GM12878 (cell line): ENCODE results near the gene PLCD1. TPM values are rescaled to one million over a fixed set of nuclear protein-coding genes. Genes with fewer than 3 reads are reported as not detected.

ENCODE experiments used
- ATAC-seq: fragments of 200-7000 bp; cut with Tn5 transposase; 3 replicates; pipeline ENCODE4 v1.9.1; 2020; ENCODE audit warnings: mild to moderate bottlenecking, moderate library complexity
- BruUV-seq: library from RNA; stranded (reverse); fragments of 400-500 nt; replicated peaks from 2 replicates; lab custom pipeline; 2021; lab: Mats Ljungman, UMichigan
- CTCF ChIA-PET: fragments of 300-600 bp; sonication (Branson Sonifier 250); formaldehyde crosslinking; extraction: SDS; loops from one replicate; lab custom pipeline; 2021; ENCODE audit warnings: inconsistent platforms; lab: Yijun Ruan, JAX
- POLR2A ChIA-PET: fragments of 350-600 bp; formaldehyde crosslinking; extraction: SDS; loops from one replicate; lab custom pipeline; 2021; ENCODE audit warnings: inconsistent platforms; lab: Charles Lee
- RAD21 ChIA-PET: fragments of 300-600 bp; sonication (Branson Sonifier 250); formaldehyde crosslinking; loops from one replicate; lab custom pipeline; 2023; ENCODE audit warnings: antibody characterized with exemption; ENCODE audit not compliant: unreplicated experiment; lab: Charles Lee
- SMC1A ChIA-PET: fragments of 300-600 bp; sonication (Branson Sonifier 250); formaldehyde crosslinking; loops from one replicate; lab custom pipeline; 2023; ENCODE audit not compliant: unreplicated experiment, uncharacterized antibody; lab: Charles Lee
- DNase-seq: peaks from one replicate; pipeline ENCODE4 v3.0.0-alpha.2; 2011; ENCODE audit warnings: low read depth, low spot score
- FAIRE-seq: peaks from 3 replicates; lab custom pipeline; 2011; peaks lifted over from hg19 to GRCh38; lab: Jason Lieb, UNC
- H2AFZ ChIP-seq: 2 replicates; pipeline ENCODE4 v1.6.0; 2011; ENCODE audit warnings: low read depth, low read length, control low read depth; ENCODE audit not compliant: control insufficient read depth
- H3K27ac ChIP-seq: 2 replicates; pipeline ENCODE4 v1.5.1; 2011; ENCODE audit warnings: control low read depth; ENCODE audit not compliant: control insufficient read depth, insufficient read depth
- H3K27me3 ChIP-seq, 2 experiments: replicated peaks in 1 of 2; 2 replicates each; pipeline versions ENCODE4 v1.6.0 to v1.6.1; 2011; ENCODE audit warnings: low read length in 1 of 2; ENCODE audit not compliant: control insufficient read depth in 2 of 2, insufficient read depth in 2 of 2
- H3K36me3 ChIP-seq, 2 experiments: 2 replicates each; pipeline ENCODE4 v1.5.1; 2011; ENCODE audit warnings: low read length in 1 of 2; ENCODE audit not compliant: control insufficient read depth in 2 of 2, insufficient read depth in 2 of 2
- H3K4me1 ChIP-seq: 2 replicates; pipeline ENCODE4 v1.6.1; 2011; ENCODE audit warnings: mild to moderate bottlenecking, low read length, moderate library complexity, mixed read lengths; ENCODE audit not compliant: control insufficient read depth, insufficient read depth
- H3K4me2 ChIP-seq: 2 replicates; pipeline ENCODE4 v1.6.0; 2011; ENCODE audit warnings: control low read depth; ENCODE audit not compliant: control insufficient read depth, insufficient read depth
- H3K4me3 ChIP-seq: fragments of 200-600 bp; sonication (generic); 2 replicates; pipeline ENCODE4 v1.5.1; 2016
- H3K79me2 ChIP-seq: 2 replicates; pipeline ENCODE4 v1.6.0; 2011; ENCODE audit warnings: low read length; ENCODE audit not compliant: control insufficient read depth, insufficient read depth
- H3K9ac ChIP-seq: 2 replicates; pipeline ENCODE4 v1.8.0; 2011; ENCODE audit warnings: low read length, control low read depth, mixed read lengths; ENCODE audit not compliant: control insufficient read depth, insufficient read depth
- H3K9me3 ChIP-seq: replicated peaks from 3 replicates; pipeline ENCODE4 v1.5.1; 2011; ENCODE audit warnings: mild to moderate bottlenecking, low read length; ENCODE audit not compliant: control insufficient read depth, insufficient read depth
- H4K20me1 ChIP-seq: 2 replicates; pipeline ENCODE4 v1.6.0; 2011; ENCODE audit not compliant: control insufficient read depth, insufficient read depth
- ASH2L ChIP-seq: fragments of 300-600, 200-600 bp; sonication (generic); IDR thresholded peaks from 2 replicates; pipeline ENCODE4 v1.6.1; 2017; ENCODE audit warnings: low read depth, mild to moderate bottlenecking, borderline replicate concordance
- CEBPB ChIP-seq, 2 experiments: fragments of 150-350 bp in 1 of 2; IDR thresholded peaks; 2 replicates each; pipeline ENCODE4 v1.6.1; 2012 to 2014; ENCODE audit warnings: low read depth in 2 of 2, low read length in 2 of 2, borderline replicate concordance in 1 of 2, inconsistent platforms in 1 of 2
- DPF2 ChIP-seq: fragments of 450-650 bp; IDR thresholded peaks from 2 replicates; pipeline ENCODE4 v1.6.1; 2017; ENCODE audit warnings: mild to moderate bottlenecking
- FOS ChIP-seq: IDR thresholded peaks from 3 replicates; pipeline ENCODE4 v1.6.1; 2011; ENCODE audit warnings: borderline replicate concordance; ENCODE audit not compliant: insufficient read length; ENCODE audit errors: extremely low read depth
- MEF2A ChIP-seq: IDR thresholded peaks from 2 replicates; pipeline ENCODE4 v1.6.1; 2011; ENCODE audit warnings: low read depth, mild to moderate bottlenecking, low read length, moderate library complexity; ENCODE audit not compliant: insufficient read depth
- MXI1 ChIP-seq: fragments of 150-350 bp; IDR thresholded peaks from 2 replicates; pipeline ENCODE4 v1.6.1; 2011; ENCODE audit warnings: low read depth, mild to moderate bottlenecking, inconsistent platforms, low read length, improper control_type of control experiment
- NR2C2 ChIP-seq: IDR thresholded peaks from 2 replicates; pipeline ENCODE4 v1.6.1; 2011; ENCODE audit warnings: borderline replicate concordance, low read depth; ENCODE audit not compliant: control insufficient read depth, insufficient read length
- SIN3A ChIP-seq: IDR thresholded peaks from 2 replicates; pipeline ENCODE4 v1.6.1; 2012; ENCODE audit warnings: low read depth, low read length, improper control_type of control experiment
- TAF1 ChIP-seq: IDR thresholded peaks from 2 replicates; pipeline ENCODE4 v1.6.1; 2011; ENCODE audit warnings: mild to moderate bottlenecking, low read depth, low read length, borderline replicate concordance
- ZSCAN29 ChIP-seq: fragments of 450-650 bp; IDR thresholded peaks from 2 replicates; pipeline ENCODE4 v1.6.1; 2017; ENCODE audit warnings: mild to moderate bottlenecking, moderate library complexity
- WGBS: methylation state at CpG from one replicate; pipeline ENCODE4 v1.1.6; 2016; ENCODE audit warnings: low lambda C conversion rate; ENCODE audit not compliant: insufficient replicate concordance, insufficient coverage; ENCODE audit errors: missing lambda C conversion rate; 5-methylcytosine and 5-hydroxymethylcytosine counted together
- in situ Hi-C: fragments of 300-500 bp; cut with MboI; formaldehyde crosslinking; loops from 9 replicates; pipeline ENCODE4 v1.14.3; 2018; ENCODE audit warnings: mixed read lengths
- intact Hi-C: fragments of 100-400 bp; cut with micrococcal nuclease; formaldehyde crosslinking; loops from one replicate; pipeline ENCODE4 v1.14.2; 2022; ENCODE audit not compliant: unreplicated experiment
- polyA plus RNA-seq, 11 experiments: library from polyadenylated mRNA; depleted of rRNA in 4 of 11; unstranded in 6 of 11; stranded (reverse) in 5 of 11; fragments of >200 nt; fragmentation: Nextera tagmentation in 4 of 11; fragmentation: Illumina TruSeq in 1 of 11; extraction: Ambion mirVana in 4 of 11; extraction: Trizol in 1 of 11; gene quantifications; 1 replicate in 1 of 11; 2 replicates in 10 of 11; pipeline versions ENCODE4 v1.2.1 to v1.2.3, GENCODE V29; 2011 to 2016; ENCODE audit warnings: inconsistent platforms in 2 of 11, missing spikeins in 2 of 11, low read depth in 1 of 11
- total RNA-seq, 4 experiments: library from RNA; depleted of rRNA in 3 of 4; stranded (reverse); fragments of >200 nt in 3 of 4; fragmentation: Illumina TruSeq in 1 of 4; extraction: Trizol in 1 of 4; gene quantifications; 2 replicates each; pipeline versions ENCODE4 v1.2.1 to v1.2.3, GENCODE V29; 2013 to 2021
- TF ChIP-seq, protein P1 (sequence below): fragments of 450-650 bp; formaldehyde crosslinking; IDR thresholded peaks from 2 replicates; pipeline ENCODE4 v1.4.0; 2020; ENCODE audit warnings: mild to moderate bottlenecking, moderate library complexity
- TF ChIP-seq, protein P2 (sequence below): IDR thresholded peaks from 2 replicates; pipeline ENCODE4 v1.6.1; 2012; ENCODE audit warnings: low read length, inconsistent platforms
- TF ChIP-seq, protein P3 (sequence below): IDR thresholded peaks from 2 replicates; pipeline ENCODE4 v1.6.1; 2011; ENCODE audit warnings: mild to moderate bottlenecking, low read depth, low read length, moderate library complexity; ENCODE audit not compliant: insufficient replicate concordance
- TF ChIP-seq, protein P4 (sequence below): IDR thresholded peaks from 2 replicates; pipeline ENCODE4 v1.6.1; 2011; ENCODE audit warnings: low read depth, mild to moderate bottlenecking, low read length, moderate library complexity, borderline replicate concordance; ENCODE audit errors: extremely low read depth

The PLCD1 gene
- total and polyA plus RNA-seq, 10 of the 15 experiments (the other 5 are each of a cell fraction or from before 2014, with no cell fraction given): 0.20 to 3.9 (median 1.2) TPM; not detected in 1

DNA sequence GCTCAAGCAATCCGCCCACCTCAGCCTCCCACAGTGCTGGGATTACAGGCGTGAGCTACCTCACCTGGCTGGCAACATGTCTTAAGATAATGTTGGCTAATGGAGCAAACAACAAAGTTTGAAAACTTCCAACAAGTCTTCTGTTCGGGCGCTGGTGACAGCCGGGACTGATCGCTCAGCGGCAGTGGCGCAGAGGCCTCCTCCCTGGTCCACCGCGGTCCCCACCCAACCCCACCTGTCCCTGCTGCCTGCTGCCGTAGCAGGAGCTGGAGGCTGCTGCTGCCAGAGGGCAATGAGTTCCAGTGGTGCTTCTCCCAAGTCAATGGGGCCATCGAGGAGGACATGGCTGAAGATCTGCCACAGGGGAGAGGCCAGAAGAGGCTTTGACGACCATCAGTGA is 21.7 kb upstream of the PLCD1 start:
- CTCF ChIA-PET: no interaction called here
- H4K20me1 ChIP-seq: no peaks in the 10 kb centered on the region
- RAD21 ChIA-PET: no interaction called here
- SMC1A ChIA-PET: no interaction called here
- in situ Hi-C loops: no loop called here
- FAIRE-seq (no peak), DNase-seq (no peak), ATAC-seq (no peak)
- no peaks in the 10 kb centered on the region; a peak in 1 of 4 replicates for H3K27me3 ChIP-seq
- no peak overlapping the region for H3K4me3 ChIP-seq
- POLR2A ChIA-PET: interaction anchor here (0.6 kb wide), 1 partner anchor 446 kb away, joined by 3 read pairs; no protein-coding TSS in a partner anchor
- H3K4me2 ChIP-seq: no peak overlapping the region
- intact Hi-C loops: no loop called here
- H2AFZ ChIP-seq: no peak overlapping the region
- H3K27ac ChIP-seq: no peak overlapping the region
- no TSS peak for BruUV-seq
- H3K79me2 ChIP-seq: no peaks in the 10 kb centered on the region
- WGBS: 72% methylated on average over 13 of the region's 13 CpGs
- no peaks in the 10 kb centered on the region for H3K9me3 ChIP-seq
- no peaks in the 10 kb centered on the region for H3K4me1 ChIP-seq
- no peak overlapping the region for H3K9ac ChIP-seq
- H3K36me3 ChIP-seq: no peaks in the 10 kb centered on the region
- TF ChIP-seq ZSCAN29: no peak
- no peak for TF ChIP-seq ASH2L
- TF ChIP-seq NR2C2: no peak
- TF ChIP-seq SIN3A: no peak
- TF ChIP-seq CEBPB (IDR thresholded peaks at IDR 0.05; ENCODE audit: borderline replicate concordance in 1 of 2, low read depth in 2 of 2, low read length in 2 of 2): no peak
- TF ChIP-seq, protein P1, sequence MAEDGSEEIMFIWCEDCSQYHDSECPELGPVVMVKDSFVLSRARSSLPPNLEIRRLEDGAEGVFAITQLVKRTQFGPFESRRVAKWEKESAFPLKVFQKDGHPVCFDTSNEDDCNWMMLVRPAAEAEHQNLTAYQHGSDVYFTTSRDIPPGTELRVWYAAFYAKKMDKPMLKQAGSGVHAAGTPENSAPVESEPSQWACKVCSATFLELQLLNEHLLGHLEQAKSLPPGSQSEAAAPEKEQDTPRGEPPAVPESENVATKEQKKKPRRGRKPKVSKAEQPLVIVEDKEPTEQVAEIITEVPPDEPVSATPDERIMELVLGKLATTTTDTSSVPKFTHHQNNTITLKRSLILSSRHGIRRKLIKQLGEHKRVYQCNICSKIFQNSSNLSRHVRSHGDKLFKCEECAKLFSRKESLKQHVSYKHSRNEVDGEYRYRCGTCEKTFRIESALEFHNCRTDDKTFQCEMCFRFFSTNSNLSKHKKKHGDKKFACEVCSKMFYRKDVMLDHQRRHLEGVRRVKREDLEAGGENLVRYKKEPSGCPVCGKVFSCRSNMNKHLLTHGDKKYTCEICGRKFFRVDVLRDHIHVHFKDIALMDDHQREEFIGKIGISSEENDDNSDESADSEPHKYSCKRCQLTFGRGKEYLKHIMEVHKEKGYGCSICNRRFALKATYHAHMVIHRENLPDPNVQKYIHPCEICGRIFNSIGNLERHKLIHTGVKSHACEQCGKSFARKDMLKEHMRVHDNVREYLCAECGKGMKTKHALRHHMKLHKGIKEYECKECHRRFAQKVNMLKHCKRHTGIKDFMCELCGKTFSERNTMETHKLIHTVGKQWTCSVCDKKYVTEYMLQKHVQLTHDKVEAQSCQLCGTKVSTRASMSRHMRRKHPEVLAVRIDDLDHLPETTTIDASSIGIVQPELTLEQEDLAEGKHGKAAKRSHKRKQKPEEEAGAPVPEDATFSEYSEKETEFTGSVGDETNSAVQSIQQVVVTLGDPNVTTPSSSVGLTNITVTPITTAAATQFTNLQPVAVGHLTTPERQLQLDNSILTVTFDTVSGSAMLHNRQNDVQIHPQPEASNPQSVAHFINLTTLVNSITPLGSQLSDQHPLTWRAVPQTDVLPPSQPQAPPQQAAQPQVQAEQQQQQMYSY (CRISPR knock-in tag): no peak
- TF ChIP-seq, protein P2, sequence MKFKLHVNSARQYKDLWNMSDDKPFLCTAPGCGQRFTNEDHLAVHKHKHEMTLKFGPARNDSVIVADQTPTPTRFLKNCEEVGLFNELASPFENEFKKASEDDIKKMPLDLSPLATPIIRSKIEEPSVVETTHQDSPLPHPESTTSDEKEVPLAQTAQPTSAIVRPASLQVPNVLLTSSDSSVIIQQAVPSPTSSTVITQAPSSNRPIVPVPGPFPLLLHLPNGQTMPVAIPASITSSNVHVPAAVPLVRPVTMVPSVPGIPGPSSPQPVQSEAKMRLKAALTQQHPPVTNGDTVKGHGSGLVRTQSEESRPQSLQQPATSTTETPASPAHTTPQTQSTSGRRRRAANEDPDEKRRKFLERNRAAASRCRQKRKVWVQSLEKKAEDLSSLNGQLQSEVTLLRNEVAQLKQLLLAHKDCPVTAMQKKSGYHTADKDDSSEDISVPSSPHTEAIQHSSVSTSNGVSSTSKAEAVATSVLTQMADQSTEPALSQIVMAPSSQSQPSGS: no peak
- TF ChIP-seq DPF2: no peak
- TF ChIP-seq FOS: no peak
- TF ChIP-seq, protein P3, sequence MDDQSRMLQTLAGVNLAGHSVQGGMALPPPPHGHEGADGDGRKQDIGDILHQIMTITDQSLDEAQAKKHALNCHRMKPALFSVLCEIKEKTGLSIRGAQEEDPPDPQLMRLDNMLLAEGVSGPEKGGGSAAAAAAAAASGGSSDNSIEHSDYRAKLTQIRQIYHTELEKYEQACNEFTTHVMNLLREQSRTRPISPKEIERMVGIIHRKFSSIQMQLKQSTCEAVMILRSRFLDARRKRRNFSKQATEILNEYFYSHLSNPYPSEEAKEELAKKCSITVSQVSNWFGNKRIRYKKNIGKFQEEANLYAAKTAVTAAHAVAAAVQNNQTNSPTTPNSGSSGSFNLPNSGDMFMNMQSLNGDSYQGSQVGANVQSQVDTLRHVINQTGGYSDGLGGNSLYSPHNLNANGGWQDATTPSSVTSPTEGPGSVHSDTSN: no peak
- no peak for TF ChIP-seq MXI1
- TF ChIP-seq, protein P4, sequence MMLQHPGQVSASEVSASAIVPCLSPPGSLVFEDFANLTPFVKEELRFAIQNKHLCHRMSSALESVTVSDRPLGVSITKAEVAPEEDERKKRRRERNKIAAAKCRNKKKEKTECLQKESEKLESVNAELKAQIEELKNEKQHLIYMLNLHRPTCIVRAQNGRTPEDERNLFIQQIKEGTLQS: no peak
- no peak for TF ChIP-seq TAF1
- no peak for TF ChIP-seq MEF2A
